Peyer's patch (tissue), 4 donors: Measurements from ENCODE around the gene MAB21L3.

Experiments
- CTCF ChIP-seq, 6 experiments: fragments of 450-650 bp in 4 of 6; fragments of 200-600 bp in 2 of 6; sonication (generic) in 1 of 6; IDR thresholded peaks; one replicate each; pipeline ENCODE4 v1.5.1; 2017 to 2019; ENCODE audit warnings: antibody characterized with exemption in 6 of 6, mild to moderate bottlenecking in 3 of 6, moderate library complexity in 1 of 6
- POLR2A ChIP-seq, 2 donors: fragments of 450-650 bp; IDR thresholded peaks; one replicate each; pipeline ENCODE4 v1.5.1; 2017; ENCODE audit warnings: antibody characterized with exemption in 2 of 2, mild to moderate bottlenecking in 2 of 2, moderate library complexity in 2 of 2

GRCh38 chr1:116111524-116112021 is 374 bp downstream of the MAB21L3 start:
- TF ChIP-seq CTCF (IDR thresholded peaks at IDR 0.05) (no peak), POLR2A (IDR thresholded peaks at IDR 0.05) (no peak)
